HG02885 (cell line): ENCODE measurements around the gene COL16A1.
"Not testable (repeated sequence)": the region's sequence is repeated elsewhere in the genome, so short reads cannot be mapped to it uniquely, and the experiment has no call there.

ENCODE experiments used
- ATAC-seq: cut with Tn5 transposase; IDR thresholded peaks from one replicate; pipeline ENCODE4 v1.9.1; 2021; ENCODE audit warnings: mild to moderate bottlenecking; ENCODE audit not compliant: unreplicated experiment, poor library complexity

Gene COL16A1

DNA sequence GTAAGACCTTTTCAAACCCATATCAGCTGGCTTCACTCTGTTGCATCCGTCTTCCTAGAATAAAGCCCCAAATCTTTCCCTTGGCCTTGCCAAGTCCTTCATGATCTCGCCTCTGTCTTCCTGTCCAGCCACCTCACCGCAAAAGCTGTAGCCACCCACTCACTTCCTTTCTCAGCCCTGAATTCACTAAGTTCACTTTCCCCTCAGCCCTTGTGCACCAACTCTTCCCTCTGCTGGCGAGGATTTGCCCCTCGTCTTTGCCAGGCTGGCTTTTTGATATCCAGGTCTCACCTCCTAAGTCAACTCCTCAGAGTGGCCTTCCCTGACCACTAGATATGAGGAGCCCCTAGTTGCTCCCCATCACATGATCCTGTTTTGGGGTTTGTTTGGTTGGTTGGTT is 3.9 kb upstream of the COL16A1 start:
- ATAC-seq, result no peak

GRCh38 chr1:31707059-31707600 is 3.3 kb upstream of the COL16A1 start:
- not testable (repeated sequence) for ATAC-seq

- ATAC-seq, result no peak
Measured at GRCh38 chr1:31706384-31707058, 2.7 kb upstream of the COL16A1 start.

DNA sequence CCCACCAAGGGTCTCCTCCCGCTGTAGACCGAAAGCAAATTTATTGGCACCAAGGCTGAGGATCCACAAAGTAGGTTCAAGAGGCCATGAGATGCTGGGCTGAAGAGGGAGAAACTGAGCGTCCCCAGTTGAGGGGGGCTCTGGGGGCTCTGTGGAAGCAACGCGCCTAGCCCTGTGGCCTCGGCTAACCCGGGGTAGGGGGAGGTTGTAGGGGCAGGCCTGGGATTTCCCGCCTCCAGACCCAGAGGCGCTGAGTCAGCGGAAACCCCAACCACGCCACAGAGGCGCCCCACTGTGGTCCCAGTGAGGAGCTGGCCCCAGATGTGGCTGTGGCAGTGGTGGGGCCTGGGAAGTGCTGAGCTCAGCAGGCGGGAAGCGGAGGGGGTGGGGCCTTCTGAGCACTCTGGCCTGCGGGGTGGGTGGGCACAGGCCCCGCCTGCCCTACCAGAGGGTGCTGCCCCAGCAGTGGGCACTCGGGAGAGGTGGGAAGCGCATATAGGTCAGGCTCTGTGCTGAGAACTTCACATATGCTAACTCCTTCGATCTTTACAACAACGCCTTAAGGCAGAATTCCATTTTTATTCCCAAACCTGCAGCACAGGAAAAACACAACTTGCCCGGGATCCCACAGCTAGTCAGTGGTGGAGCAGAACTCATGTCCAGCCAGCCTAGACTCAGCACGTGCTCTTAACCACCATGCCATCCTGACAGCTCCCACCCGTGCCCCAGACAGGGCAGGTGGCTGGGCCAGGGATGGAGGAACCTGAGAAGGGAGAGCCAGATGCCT is 1.5 kb upstream of the COL16A1 start:
- no peak for ATAC-seq

GRCh38 chr1:31704271-31705079 is 658 bp upstream of the COL16A1 start:
- no peak for ATAC-seq

- no peak for ATAC-seq
Measured at GRCh38 chr1:31702836-31703404, 897 bp downstream of the COL16A1 start.

DNA sequence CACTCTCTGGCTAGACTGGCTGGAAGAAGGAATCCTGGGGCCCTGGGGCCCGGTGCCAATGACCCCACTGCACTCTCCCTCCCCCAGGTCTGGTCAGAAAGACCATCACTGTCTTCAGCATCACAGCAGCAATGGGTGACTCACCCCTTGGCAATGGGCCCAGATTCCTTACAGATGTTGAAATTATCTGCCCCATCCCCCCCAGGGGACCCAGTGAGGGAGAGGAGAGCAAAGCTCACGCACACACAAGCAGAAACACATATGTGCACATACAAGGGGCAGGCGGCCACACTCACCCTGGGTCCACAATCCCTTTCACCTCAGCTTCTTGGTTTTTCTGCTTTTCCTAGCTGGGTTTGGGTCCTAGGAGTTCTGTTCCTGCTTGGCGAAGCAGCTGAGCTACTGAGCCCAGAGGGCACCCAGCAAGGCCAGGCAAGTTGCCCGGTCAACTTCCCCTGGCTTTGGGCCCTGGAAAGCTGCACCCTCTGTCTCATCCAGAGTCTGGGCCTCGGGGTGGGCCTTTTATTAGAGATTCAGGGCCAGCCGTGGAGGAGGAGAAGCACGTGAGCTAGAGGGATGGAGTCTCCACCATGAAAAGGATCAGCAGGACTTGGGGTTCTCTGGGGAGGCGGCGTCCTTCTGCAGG is 2.6 kb downstream of the COL16A1 start:
- ATAC-seq, result no peak

DNA sequence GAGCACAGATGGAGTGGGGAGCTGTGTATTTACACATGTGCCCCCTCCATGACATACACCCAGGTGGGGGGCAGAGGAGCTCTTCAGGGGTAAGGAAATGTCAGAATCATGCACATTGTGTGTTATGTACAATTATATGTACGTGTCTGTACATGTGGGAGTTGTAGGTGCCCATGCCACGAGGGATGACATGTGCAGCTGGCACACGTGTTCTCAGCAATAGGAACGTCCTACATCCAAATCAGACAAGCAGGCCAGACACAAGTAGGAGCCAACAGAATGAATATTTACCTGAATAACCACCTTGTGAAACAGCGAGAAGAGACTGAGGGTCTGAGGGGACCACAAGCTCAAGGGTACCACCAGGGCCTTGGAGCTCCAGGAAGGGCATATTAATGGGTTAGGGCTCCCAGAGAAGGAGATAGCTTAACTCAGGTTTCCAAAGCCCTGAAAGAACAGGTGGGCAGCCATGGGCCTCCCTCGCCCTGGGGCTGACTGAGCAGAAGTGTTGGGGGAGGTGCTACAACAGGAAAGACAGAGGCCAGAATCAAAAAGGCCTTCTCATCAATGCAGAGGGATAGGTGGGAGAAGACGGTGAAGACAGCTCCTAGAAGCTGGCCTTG is 3.2 kb downstream of the COL16A1 start:
- ATAC-seq, result no peak

- ATAC-seq, result peak; percentile 34
Measured at GRCh38 chr1:31699341-31699891, 4.4 kb downstream of the COL16A1 start.

DNA sequence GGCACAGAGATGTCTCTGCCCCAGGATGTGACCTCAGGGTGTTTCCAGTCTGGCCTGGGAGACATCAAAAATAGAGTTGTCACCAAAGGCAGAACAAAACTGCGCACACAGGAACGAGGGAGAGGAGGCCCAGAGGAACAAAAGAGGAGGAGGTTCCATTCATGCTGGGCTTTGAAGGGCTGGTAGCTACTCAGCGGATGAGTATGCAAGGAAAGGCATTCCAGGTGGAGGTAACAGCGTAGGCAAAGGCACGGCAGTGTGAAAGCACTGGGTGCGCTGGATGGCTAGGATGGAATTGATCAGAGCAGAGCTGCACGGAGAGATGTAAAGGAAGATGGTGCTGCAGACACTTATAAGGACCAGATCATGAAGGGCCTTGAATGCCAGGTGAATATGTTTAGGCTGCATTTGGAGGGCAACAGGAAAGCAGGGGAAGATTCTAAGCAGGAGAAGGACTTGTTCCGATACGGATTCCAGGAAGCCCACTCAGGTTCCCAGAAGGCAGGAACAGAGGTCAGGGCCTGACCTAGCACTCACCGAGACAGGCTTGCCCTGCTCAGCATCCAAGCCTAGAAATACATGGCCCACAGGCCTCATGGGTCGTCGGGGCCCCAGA is 6.3 kb downstream of the COL16A1 start:
- ATAC-seq, result no peak

DNA sequence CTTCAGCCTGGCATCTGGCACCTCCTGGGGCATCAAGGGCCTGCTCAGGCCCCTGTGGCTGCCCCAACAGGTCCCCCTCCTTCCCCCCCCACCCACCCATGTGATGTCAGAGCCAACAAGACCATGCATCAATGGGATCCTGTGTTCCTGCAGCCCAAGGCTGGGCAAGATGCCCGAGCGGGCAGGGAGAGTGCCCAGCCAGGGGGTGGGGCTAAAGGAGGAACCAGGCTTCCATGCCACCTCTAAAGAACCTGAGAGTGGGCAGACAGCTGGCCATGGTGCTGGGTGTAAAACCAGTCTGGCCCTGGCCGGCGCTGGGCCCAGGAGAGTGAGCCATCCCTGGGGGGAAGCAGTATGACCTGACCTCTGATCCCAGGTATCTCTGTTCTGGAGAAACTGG is 7.6 kb downstream of the COL16A1 start:
- no peak for ATAC-seq

DNA sequence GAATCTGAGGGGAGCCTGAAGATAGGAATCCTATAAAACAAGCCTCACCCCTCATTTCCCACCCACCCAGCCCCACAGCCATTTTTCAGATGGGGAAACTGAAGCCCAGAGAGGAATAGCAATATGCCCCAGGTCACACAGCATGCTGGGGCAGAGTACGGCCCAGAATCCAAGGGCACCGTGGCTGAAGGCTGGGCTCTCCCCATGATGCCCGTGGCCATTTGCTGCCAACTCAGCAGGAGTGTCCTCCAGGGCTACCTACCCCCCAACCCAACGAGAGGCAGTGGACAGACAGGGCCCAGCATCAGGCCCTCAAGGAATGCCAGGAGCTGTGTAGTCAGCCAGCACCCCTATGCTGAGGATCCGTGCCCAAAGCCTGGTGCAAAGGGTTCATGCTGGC is 8.5 kb downstream of the COL16A1 start:
- no peak for ATAC-seq

GRCh38 chr1:31694964-31695313 is 8.9 kb downstream of the COL16A1 start:
- no peak for ATAC-seq

GRCh38 chr1:31694069-31694963 is 9.5 kb downstream of the COL16A1 start:
- ATAC-seq, result no peak

- ATAC-seq, result no peak
Measured at GRCh38 chr1:31693231-31693630, 10.6 kb downstream of the COL16A1 start.

DNA sequence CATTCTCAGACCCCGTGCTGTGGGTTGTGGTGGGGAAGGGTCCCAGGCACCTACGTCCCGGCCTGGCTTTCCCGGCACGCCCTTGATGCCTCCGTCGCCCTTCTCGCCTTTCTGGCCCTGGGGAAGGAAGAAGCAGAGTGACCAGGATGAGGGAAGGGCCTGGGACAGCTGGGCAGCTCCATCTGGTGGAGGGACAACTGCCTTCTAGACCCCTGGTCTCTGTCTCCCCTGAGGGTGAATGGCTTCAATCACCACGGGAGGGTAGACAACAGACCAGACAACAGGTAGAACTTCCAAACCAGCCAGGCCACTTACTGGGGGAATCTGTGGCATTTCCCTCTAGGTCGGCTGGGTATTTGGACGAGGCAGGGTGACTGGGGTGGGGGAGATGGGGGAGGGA is 11.9 kb downstream of the COL16A1 start:
- ATAC-seq, result no peak

DNA sequence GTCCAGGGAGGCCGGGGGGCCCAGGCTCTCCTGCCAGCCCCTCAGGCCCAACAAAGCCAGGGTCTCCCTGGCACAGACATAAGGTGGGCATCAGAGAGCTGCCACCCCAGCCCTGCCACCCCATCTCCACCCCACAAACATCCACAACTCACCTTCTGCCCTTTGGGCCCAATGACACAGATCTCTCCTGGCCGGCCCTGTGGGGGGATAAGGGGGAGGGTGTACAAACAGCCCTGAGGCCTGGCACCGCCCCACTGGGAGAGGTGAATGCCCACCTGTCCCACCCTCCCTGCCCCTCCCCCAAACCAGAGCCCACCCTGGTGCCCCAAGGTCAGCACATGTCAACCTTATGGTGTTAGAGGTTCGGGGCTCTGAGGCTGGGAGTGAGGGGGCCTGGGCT is 12.4 kb downstream of the COL16A1 start:
- no peak for ATAC-seq

DNA sequence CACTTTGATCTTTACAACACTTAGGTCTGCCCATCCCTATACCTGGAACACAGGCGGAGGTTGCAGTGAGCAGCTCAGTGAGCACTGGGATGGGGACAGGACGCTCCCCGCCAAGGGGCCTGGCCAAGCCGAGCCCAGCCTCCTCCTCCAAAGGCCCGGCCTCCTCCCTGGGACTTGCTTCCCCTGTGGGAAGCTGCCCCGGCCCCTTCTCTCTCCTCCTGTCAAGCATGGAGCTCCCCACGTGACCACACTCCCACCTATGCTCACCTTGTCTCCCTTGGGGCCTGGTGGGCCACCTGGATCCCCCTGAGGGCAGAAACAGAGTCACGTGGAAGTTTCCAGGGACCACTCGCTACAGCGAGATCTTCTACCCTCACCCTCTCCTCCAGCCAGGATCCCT is 12.9 kb downstream of the COL16A1 start:
- no peak for ATAC-seq
